ENCODE data around the gene ZNF407.

- TF ChIP-seq, protein P1, sequence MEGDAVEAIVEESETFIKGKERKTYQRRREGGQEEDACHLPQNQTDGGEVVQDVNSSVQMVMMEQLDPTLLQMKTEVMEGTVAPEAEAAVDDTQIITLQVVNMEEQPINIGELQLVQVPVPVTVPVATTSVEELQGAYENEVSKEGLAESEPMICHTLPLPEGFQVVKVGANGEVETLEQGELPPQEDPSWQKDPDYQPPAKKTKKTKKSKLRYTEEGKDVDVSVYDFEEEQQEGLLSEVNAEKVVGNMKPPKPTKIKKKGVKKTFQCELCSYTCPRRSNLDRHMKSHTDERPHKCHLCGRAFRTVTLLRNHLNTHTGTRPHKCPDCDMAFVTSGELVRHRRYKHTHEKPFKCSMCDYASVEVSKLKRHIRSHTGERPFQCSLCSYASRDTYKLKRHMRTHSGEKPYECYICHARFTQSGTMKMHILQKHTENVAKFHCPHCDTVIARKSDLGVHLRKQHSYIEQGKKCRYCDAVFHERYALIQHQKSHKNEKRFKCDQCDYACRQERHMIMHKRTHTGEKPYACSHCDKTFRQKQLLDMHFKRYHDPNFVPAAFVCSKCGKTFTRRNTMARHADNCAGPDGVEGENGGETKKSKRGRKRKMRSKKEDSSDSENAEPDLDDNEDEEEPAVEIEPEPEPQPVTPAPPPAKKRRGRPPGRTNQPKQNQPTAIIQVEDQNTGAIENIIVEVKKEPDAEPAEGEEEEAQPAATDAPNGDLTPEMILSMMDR (IDR thresholded peaks at IDR 0.05 in 8 of 11, conservative IDR thresholded peaks at IDR 0.05 in 3 of 11): no peak
- TF ChIP-seq POLR2A (IDR thresholded peaks at IDR 0.05): no peak
- TF ChIP-seq POLR2AphosphoS5 (IDR thresholded peaks at IDR 0.05): no peak
Measured at GRCh38 chr18:74976331-74976909, 378.8 kb downstream of the ZNF407 start.
